T-cell (primary cell): ENCODE measurements around the gene DIPK1B. TPM values are rescaled to one million over a fixed set of nuclear protein-coding genes. Genes with fewer than 3 reads are reported as not detected.

ENCODE experiments used
- ATAC-seq, 4 experiments: fragments of 200-7000 bp in 3 of 4; fragments of 150-1000 bp in 1 of 4; cut with Tn5 transposase; replicated peaks in 1 of 4; 1 replicate in 3 of 4; 2 replicates in 1 of 4; pipeline ENCODE4 v1.10.0; 2021; ENCODE audit warnings: moderate library complexity in 3 of 4, mild to moderate bottlenecking in 2 of 4, moderate number of reproducible peaks in 1 of 4
- CTCF ChIA-PET, 2 donors: fragments of 300-600 bp; sonication (Branson Sonifier 250); formaldehyde crosslinking; loops; one replicate each; lab custom pipeline; 2022; ENCODE audit warnings: antibody characterized with exemption in 2 of 2; lab: Charles Lee
- POLR2A ChIA-PET, 2 donors: fragments of 300-600 bp; sonication (Branson Sonifier 250); formaldehyde crosslinking; loops; one replicate each; lab custom pipeline; 2022; ENCODE audit warnings: antibody characterized with exemption in 2 of 2; lab: Charles Lee
- DNase-seq, 35 experiments: peaks; one replicate each; pipeline versions ENCODE4 v3.0.0 to v3.0.0-alpha.2; 2013 to 2023
- H3K27ac ChIP-seq: one replicate; pipeline ENCODE4 v1.5.1; 2013; ENCODE audit warnings: low read length
- H3K27me3 ChIP-seq, 2 experiments: replicated peaks in 1 of 2; 1 replicate in 1 of 2; 2 replicates in 1 of 2; pipeline versions ENCODE4 v1.6.1 to v1.7.0; 2013; ENCODE audit warnings: low read length in 1 of 2, mixed read lengths in 1 of 2; ENCODE audit not compliant: control insufficient read depth in 2 of 2, insufficient read depth in 2 of 2; ENCODE audit errors: extremely low read depth in 1 of 2
- H3K36me3 ChIP-seq, 2 donors: 1 replicate in 1 of 2; 2 replicates in 1 of 2; pipeline versions ENCODE4 v1.6.1 to v1.7.0; 2013; ENCODE audit warnings: low read length in 1 of 2; ENCODE audit not compliant: control insufficient read depth in 2 of 2, insufficient read depth in 1 of 2; ENCODE audit errors: extremely low read depth in 1 of 2
- H3K4me1 ChIP-seq, 2 experiments: 1 replicate in 1 of 2; 2 replicates in 1 of 2; pipeline versions ENCODE4 v1.6.1 to v1.7.0; 2013; ENCODE audit warnings: low read length in 2 of 2, mixed read lengths in 1 of 2; ENCODE audit not compliant: insufficient read depth in 2 of 2, control insufficient read depth in 1 of 2; ENCODE audit errors: extremely low read depth in 1 of 2
- H3K4me3 ChIP-seq, 2 donors: 1 replicate in 1 of 2; 2 replicates in 1 of 2; pipeline versions ENCODE4 v1.5.1 to v1.7.0; 2013; ENCODE audit warnings: mild to moderate bottlenecking in 2 of 2, low read length in 1 of 2, moderate library complexity in 1 of 2; ENCODE audit not compliant: control insufficient read depth in 1 of 2; ENCODE audit errors: extremely low read depth in 1 of 2
- H3K9me3 ChIP-seq: 2 replicates; pipeline ENCODE4 v1.7.0; 2013
- H3K27ac Mint-ChIP-seq, 2 donors: one replicate each; pipeline ENCODE4 v1.8.0; 2020 to 2021; ENCODE audit warnings: mild to moderate bottlenecking in 2 of 2, mixed read lengths in 2 of 2
- H3K27me3 Mint-ChIP-seq, 2 donors: one replicate each; pipeline ENCODE4 v1.8.0; 2021 to 2022; ENCODE audit warnings: mixed read lengths in 2 of 2
- H3K36me3 Mint-ChIP-seq: one replicate; pipeline ENCODE4 v1.8.0; 2021; ENCODE audit warnings: mixed read lengths
- H3K4me1 Mint-ChIP-seq, 3 donors: one replicate each; pipeline ENCODE4 v1.8.0; 2020 to 2022; ENCODE audit warnings: mixed read lengths in 3 of 3, mild to moderate bottlenecking in 1 of 3
- H3K4me3 Mint-ChIP-seq, 3 donors: one replicate each; pipeline ENCODE4 v1.8.0; 2020 to 2022; ENCODE audit warnings: mild to moderate bottlenecking in 3 of 3, mixed read lengths in 3 of 3, moderate library complexity in 3 of 3
- H3K9me3 Mint-ChIP-seq, 3 donors: one replicate each; pipeline ENCODE4 v1.8.0; 2020 to 2022; ENCODE audit warnings: mixed read lengths in 3 of 3
- WGBS: methylation state at CpG from one replicate; pipeline ENCODE4 v1.1.5; 2013; ENCODE audit warnings: missing lambda C conversion rate; ENCODE audit not compliant: insufficient coverage; 5-methylcytosine and 5-hydroxymethylcytosine counted together
- total RNA-seq, 35 experiments: library from RNA in 6 of 35; stranded (reverse) in 6 of 35; fragments of 120-200 nt in 1 of 35; gene quantifications; one replicate each; pipeline versions ENCODE4 v1.2.1 to v1.2.4 and lab custom pipeline; 2013 to 2026

DIPK1B gene
- total RNA-seq, 5 donors from 2014 or later (not counting 1 experiment from before 2014, with no cell fraction given) = 0.25 to 2.1 (median 0.77) TPM

- Histone ChIP-seq H3K4me1 (peaks cover 0 to 12% of the 10 kb centered on the region in 2 experiments), H3K36me3 (no peaks in the 10 kb centered on the region), H3K9me3 (no peaks in the 10 kb centered on the region), H3K27ac (no peak overlapping the region), H3K27me3 (peaks cover 0 to 80% of the 10 kb centered on the region in 2 experiments), H3K4me3 (no peak overlapping the region)
- WGBS = 30% methylated on average over 23 of the region's 35 CpGs
- ATAC-seq (peak in 1 of 4 experiments; percentile 7), DNase-seq (no peak)
- POLR2A ChIA-PET = no interaction called here
- Mint-ChIP-seq H3K27me3 (peaks cover 0 to 21% of the 10 kb centered on the region in 2 donors), H3K4me3 (peak overlapping the region; percentile 53 to 62 (median 59)), H3K4me1 (peaks cover 3 to 5% (median 5%) of the 10 kb centered on the region in 3 donors), H3K36me3 (no peaks in the 10 kb centered on the region), H3K27ac (no peak overlapping the region), H3K9me3 (no peaks in the 10 kb centered on the region)
- CTCF ChIA-PET = interaction anchor here in 1 of 2 donors (0.6 kb wide), 1 partner anchor 376 kb away, joined by 6 read pairs; no protein-coding TSS in a partner anchor
Observed at GRCh38 chr9:136666372-136667213, 45.8 kb upstream of the DIPK1B start.

DNA sequence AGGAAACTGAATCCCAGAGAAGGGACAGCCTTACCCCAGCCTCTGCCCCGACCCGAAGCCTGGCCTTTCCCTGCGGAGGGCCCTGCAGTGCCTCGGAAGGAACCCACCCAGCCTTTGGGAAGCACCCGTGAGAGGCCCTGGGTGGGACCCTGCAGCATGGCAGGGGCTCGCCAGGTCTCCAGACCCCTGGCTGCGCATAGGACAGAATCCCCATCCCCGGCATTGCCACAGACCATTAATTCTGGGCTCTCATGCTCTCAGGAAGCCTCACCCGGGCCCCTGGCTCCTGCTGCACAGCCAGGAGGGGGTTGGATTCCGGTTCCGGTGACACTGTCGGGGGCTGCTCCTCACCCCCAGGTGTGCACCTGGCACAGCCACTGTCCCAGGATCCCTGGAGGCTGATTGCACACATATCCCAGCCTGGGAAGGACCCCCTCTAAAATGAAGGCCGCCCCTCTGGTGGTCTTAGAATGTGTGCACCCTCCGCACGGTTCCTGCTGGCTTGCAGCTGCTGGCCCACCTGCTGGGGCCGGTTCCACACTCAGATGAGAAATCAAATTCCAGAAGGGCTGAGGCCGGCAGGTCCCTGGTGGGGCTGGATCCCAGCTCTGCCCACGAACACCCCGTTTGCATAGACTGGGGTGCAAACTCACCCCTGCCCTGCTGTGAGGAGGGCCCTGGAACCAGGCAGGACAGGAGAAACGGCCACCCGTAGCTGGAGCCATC lies 45.0 kb upstream of the DIPK1B start:
- peaks cover 0 to 18% of the 10 kb centered on the region in 2 donors for H3K27me3 Mint-ChIP-seq
- POLR2A ChIA-PET = no interaction called here
- ATAC-seq = no peak
- no peaks in the 10 kb centered on the region for H3K9me3 ChIP-seq
- no peak overlapping the region for H3K27ac ChIP-seq
- peaks cover 0 to 72% of the 10 kb centered on the region in 2 experiments for H3K27me3 ChIP-seq
- H3K4me3 ChIP-seq = no peak overlapping the region
- no peaks in the 10 kb centered on the region for H3K9me3 Mint-ChIP-seq
- no peak overlapping the region for H3K27ac Mint-ChIP-seq
- peak overlapping the region in 1 of 3 donors; percentile 62 for H3K4me3 Mint-ChIP-seq
- 85% methylated on average over 21 of the region's 21 CpGs for WGBS
- no peaks in the 10 kb centered on the region for H3K36me3 ChIP-seq
- no peaks in the 10 kb centered on the region for H3K36me3 Mint-ChIP-seq
- DNase-seq = no peak
- H3K4me1 ChIP-seq = peaks cover 0 to 12% of the 10 kb centered on the region in 2 experiments
- CTCF ChIA-PET = interaction anchor here in 1 of 2 donors (0.6 kb wide), 1 partner anchor 377 kb away, joined by 6 read pairs; no protein-coding TSS in a partner anchor
- H3K4me1 Mint-ChIP-seq = peaks cover 3 to 5% (median 5%) of the 10 kb centered on the region in 3 donors

- Mint-ChIP-seq H3K4me3 (no peak overlapping the region), H3K9me3 (no peaks in the 10 kb centered on the region), H3K27me3 (peaks cover 0 to 17% of the 10 kb centered on the region in 2 donors), H3K27ac (no peak overlapping the region), H3K4me1 (peaks cover 3 to 5% (median 5%) of the 10 kb centered on the region in 3 donors), H3K36me3 (no peaks in the 10 kb centered on the region)
- H3K4me1 ChIP-seq = peaks cover 0 to 12% of the 10 kb centered on the region in 2 experiments
- ChIA-PET CTCF (no interaction called here), POLR2A (no interaction called here)
- WGBS = 74% methylated on average over 40 of the region's 40 CpGs
- peaks cover 0 to 64% of the 10 kb centered on the region in 2 experiments for H3K27me3 ChIP-seq
- H3K36me3 ChIP-seq = no peaks in the 10 kb centered on the region
- no peaks in the 10 kb centered on the region for H3K9me3 ChIP-seq
- no peak overlapping the region for H3K27ac ChIP-seq
- DNase-seq (no peak), ATAC-seq (no peak)
- no peak overlapping the region for H3K4me3 ChIP-seq
Observed at GRCh38 chr9:136667940-136668760, 44.2 kb upstream of the DIPK1B start.

DNA sequence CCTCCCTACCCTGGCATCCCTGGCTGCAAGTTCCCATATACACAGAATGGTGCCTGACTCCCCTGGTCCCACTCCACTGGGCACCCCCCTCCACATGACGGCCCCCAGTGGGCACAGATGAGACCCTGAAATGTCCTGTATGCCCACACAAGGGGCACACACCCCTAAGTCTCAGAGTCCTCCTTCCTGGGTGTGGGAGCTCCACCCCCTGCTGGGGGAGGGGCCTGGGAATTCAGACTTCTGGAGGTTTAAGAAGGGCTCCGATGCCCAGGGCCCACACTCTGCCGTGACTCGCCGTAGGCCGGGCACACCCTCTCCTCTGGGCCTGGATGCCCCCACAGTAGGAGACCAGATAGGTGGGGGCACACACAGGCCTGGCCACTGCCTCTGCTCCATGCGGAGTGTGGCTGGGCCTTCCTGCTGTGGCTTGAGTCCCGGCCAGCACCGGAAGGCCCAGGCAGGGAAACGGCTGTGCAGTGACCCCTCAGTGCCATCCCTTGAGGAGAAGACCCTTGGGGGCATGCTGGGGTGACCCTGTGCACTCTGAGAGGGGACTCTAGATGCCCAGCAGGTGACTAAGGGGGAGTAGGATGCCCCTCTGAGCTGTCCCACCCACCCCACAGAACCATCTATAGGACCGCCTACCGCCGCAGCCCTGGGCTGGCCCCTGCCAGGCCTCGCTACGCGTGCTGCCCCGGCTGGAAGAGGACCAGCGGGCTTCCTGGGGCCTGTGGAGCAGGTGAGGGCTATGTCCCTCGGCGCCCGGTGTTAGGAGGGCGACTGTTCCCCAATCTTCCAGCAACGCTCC lies 43.2 kb upstream of the DIPK1B start:
- H3K9me3 ChIP-seq = no peaks in the 10 kb centered on the region
- CTCF ChIA-PET = no interaction called here
- Mint-ChIP-seq H3K27ac (no peak overlapping the region), H3K27me3 (peaks cover 0 to 9% of the 10 kb centered on the region in 2 donors), H3K4me1 (peaks cover 3 to 5% (median 5%) of the 10 kb centered on the region in 3 donors), H3K4me3 (no peak overlapping the region), H3K9me3 (no peaks in the 10 kb centered on the region), H3K36me3 (no peaks in the 10 kb centered on the region)
- peaks cover 0 to 12% of the 10 kb centered on the region in 2 experiments for H3K4me1 ChIP-seq
- H3K4me3 ChIP-seq = no peak overlapping the region
- peaks cover 0 to 54% of the 10 kb centered on the region in 2 experiments for H3K27me3 ChIP-seq
- POLR2A ChIA-PET = interaction anchor here in 1 of 2 donors (0.6 kb wide), 1 partner anchor 422 kb away, joined by 3 read pairs; no protein-coding TSS in a partner anchor
- WGBS = 84% methylated on average over 18 of the region's 23 CpGs
- no peak for DNase-seq
- H3K27ac ChIP-seq = no peak overlapping the region
- no peaks in the 10 kb centered on the region for H3K36me3 ChIP-seq
- ATAC-seq = no peak

DNA sequence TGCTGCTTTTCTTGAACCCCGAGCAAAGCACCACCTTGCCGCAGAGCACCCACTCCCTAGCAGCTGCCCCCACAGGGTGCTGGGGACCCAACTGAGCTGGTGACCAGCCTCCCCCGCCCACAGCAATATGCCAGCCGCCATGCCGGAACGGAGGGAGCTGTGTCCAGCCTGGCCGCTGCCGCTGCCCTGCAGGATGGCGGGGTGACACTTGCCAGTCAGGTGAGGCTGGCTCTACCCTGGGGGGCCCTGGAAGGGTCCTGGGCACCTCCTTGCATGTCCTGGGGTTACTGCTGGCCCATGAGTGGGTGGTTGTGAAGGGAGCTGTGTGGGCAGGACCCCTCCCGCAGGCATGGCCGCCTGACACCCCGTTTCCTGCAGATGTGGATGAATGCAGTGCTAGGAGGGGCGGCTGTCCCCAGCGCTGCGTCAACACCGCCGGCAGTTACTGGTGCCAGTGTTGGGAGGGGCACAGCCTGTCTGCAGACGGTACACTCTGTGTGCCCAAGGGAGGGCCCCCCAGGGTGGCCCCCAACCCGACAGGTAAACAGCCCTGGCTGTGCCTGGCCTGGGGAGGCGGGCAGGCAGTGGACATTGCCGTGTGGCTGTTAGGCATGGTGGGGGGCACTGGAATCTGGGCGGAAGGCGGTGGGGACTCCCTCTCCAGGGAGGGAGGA lies 42.4 kb upstream of the DIPK1B start:
- ChIA-PET CTCF (no interaction called here), POLR2A (no interaction called here)

More for the DNA sequence above, 42.4 kb upstream of the DIPK1B start:
- no peak overlapping the region for H3K4me3 Mint-ChIP-seq
- peaks cover 3 to 4% (median 3%) of the 10 kb centered on the region in 3 donors for H3K4me1 Mint-ChIP-seq
- Histone ChIP-seq H3K4me3 (no peak overlapping the region), H3K9me3 (no peaks in the 10 kb centered on the region), H3K27ac (no peak overlapping the region), H3K27me3 (peaks cover 0 to 46% of the 10 kb centered on the region in 2 experiments), H3K4me1 (peaks cover 0 to 9% of the 10 kb centered on the region in 2 experiments), H3K36me3 (no peaks in the 10 kb centered on the region)
- H3K27me3 Mint-ChIP-seq = peaks cover 0 to 5% of the 10 kb centered on the region in 2 donors
- DNase-seq = no peak
- H3K36me3 Mint-ChIP-seq = no peaks in the 10 kb centered on the region
- no peak for ATAC-seq
- H3K9me3 Mint-ChIP-seq = no peaks in the 10 kb centered on the region
- H3K27ac Mint-ChIP-seq = no peak overlapping the region
- WGBS = 62% methylated on average over 22 of the region's 23 CpGs
